ELR (cell line): ENCODE results near the gene TLX1.

Experiments used
- DNase-seq: peaks from one replicate; pipeline ENCODE4 v3.0.0-alpha.2; 2015; ENCODE audit warnings: low read depth

Gene TLX1

DNA sequence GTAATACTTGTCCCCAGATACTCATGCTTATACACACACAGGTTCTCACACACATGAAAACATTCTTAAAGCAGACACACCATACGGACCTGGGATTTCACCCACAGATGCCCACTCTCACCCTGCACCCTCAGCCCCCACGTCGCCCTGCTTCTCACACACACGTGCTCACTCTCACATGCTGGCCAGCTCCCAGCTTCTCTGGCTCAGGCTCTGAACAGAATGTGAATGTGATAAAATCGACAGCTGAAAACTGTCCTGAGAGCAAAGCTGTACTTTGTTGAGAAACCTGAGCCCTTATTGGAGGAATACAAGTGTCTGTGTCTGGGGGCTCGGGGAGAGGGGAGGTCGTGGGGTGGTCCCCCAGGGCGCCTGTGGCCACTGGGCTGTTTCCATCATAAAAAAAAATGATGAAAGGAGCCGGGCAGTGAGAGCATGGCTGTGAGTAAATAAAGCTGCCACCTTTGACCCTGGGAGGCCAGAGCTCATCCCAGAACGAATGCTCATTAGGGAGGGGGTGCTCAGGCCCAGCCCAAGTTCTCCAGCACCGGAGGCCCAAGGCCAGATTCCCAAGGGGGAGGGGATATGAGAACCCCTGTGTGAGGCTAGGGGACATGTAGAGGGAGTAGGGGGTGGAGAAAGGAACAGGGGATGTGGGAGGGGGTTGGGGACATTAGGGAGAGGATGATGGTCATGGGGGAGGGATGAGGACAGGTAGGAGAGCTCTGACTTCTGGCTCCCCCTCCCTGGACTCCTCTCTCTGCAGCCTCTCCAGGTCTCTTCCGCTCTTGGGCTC is 18.1 kb upstream of the TLX1 start:
- no peak for DNase-seq

DNA sequence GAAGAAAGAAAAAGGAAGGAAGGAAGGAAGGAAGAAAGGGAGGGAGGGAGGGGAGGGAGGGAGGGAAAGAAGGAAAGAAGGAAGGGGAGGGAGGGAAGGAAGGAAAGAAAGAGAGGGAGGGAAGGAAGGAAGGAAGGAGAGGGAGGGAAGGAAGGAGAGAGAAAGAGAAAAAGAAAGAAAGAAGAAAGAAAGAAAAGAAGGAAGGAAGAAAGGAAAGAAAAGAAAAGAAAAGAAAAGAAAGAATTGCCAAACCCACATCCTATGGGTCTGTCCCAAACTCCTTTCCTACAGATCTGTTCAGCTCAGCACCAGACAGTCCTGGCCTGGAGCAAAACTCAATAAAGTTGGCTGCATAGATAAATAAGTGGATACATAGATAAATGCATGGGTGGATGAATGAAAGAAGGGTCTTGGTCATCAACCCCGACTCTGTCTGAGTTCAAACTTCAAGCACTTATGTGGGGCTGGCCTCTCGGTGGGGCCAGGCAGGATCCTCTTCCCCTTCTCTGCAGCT is 17.2 kb upstream of the TLX1 start:
- DNase-seq, result no peak

GRCh38 chr10:101114646-101115045 is 16.5 kb upstream of the TLX1 start:
- no peak for DNase-seq

DNA sequence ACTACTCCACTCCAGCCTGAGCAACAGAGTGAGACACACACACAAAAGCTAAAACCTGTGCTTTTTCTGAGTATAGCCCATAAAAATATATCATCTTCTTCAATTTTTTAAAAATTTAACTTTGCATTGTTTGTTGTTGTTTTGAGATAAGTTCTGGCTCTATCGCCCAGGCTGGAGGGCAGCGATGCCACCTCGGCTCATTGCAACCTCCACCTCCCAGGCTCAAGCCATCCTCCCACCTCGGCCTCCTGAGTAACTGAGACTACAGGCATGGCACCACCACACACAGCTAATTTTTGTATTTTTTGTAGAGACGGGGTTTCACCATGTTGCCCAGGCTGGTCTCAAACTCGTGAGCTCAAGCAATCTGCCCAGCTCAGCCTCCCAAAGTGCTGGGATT is 14.3 kb upstream of the TLX1 start:
- DNase-seq, result no peak

DNA sequence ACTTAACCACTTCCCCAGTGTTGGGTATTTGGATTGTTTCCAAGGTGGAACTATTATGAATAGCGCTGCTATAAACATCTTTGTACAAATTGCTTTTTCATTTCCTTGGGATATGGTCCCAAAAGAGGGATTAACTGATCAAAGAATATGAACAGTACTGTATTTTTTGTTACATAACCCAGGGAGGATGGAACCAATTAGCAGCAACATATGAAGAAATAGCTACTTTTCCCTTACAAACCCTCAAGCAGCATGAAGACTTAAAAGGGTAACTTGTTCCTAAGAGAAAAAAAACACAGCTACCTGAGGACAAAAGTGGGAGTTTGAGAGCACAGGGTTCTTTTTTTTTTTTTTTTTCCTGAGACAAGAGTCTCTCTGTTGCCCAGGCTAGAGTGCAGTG is 13.1 kb upstream of the TLX1 start:
- no peak for DNase-seq

GRCh38 chr10:101120520-101120883 is 10.6 kb upstream of the TLX1 start:
- DNase-seq, result no peak

GRCh38 chr10:101120884-101121653 is 10.0 kb upstream of the TLX1 start:
- DNase-seq, result no peak

- no peak for DNase-seq
These were observed 9.5 kb upstream of the TLX1 start for GRCh38 chr10:101121654-101122031.

DNA sequence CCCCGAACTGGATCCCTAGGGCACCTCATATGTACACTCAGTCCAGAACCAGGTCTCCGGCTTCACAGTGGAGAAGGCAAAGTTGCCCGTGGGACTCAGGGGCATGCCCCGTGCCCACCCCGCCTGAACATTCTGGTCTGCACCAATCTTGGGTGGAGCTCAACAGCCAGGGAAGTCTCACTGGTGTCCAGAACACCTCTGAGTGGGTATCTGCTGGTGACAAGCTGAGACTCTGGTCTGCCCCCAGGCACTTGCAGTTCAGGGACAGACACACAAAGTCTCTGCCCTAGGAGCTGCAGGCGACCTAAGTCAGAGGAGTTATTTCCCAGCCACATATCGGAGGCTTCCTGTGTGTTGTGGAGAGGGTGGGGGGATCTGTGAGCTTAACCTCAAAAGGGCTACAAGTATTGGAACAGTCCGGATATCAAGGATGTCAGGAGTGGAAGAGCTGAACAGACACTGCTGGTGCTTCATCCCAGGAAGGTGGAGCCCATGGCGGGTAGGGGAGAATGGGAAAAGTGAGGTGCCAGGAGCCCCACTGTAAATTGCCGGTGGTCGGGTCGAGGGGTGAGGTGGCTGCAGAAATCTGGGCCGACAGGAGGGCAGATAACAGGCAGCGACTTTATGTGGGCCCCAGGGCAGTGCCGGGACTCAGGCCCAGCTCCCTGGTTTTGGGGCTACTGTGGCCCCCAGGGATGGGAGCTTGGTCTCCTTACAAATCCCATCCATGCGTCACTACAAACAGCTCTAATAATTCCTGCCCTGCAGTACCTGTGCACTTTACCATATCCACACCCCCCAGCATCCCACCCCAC is 8.6 kb upstream of the TLX1 start:
- no peak for DNase-seq

DNA sequence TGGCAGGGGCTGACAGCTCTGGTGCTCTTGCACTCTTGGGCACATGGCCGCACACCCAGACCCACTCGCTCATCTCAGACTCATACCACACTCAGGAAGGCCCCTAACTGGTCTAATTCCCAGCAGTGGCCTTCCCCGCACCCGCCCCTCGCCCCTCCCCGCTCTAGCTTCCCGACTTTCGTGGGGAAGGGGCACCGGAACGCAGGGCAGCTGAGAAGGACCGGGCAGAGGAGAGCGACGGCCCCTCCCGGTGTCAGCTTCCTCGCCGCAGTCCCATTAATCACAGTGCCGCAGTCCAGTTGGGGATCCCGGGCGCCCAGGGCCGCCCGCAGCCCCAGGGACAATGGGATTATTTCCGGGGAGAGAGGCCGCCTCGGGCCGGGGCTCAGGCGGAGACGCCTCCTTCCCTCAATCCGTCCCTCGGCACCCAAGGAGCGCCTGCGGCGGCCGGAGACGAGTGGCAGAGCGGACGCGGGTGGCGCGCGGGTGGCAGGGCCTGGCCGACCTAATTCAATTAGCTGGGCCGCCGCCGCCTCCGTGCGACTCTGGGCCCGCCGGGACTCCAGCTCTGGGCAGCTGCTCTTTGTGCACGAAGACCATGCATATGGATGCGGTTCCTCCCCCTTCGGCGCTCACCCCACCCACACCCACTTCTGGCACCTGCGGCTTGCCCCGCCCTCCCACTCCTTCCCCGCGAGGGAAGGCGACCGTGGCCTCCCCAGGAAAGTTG is 7.8 kb upstream of the TLX1 start:
- DNase-seq, result no peak

GRCh38 chr10:101123815-101124617 is 7.1 kb upstream of the TLX1 start:
- DNase-seq, result no peak

GRCh38 chr10:101124933-101125332 is 6.2 kb upstream of the TLX1 start:
- DNase-seq, result no peak

DNA sequence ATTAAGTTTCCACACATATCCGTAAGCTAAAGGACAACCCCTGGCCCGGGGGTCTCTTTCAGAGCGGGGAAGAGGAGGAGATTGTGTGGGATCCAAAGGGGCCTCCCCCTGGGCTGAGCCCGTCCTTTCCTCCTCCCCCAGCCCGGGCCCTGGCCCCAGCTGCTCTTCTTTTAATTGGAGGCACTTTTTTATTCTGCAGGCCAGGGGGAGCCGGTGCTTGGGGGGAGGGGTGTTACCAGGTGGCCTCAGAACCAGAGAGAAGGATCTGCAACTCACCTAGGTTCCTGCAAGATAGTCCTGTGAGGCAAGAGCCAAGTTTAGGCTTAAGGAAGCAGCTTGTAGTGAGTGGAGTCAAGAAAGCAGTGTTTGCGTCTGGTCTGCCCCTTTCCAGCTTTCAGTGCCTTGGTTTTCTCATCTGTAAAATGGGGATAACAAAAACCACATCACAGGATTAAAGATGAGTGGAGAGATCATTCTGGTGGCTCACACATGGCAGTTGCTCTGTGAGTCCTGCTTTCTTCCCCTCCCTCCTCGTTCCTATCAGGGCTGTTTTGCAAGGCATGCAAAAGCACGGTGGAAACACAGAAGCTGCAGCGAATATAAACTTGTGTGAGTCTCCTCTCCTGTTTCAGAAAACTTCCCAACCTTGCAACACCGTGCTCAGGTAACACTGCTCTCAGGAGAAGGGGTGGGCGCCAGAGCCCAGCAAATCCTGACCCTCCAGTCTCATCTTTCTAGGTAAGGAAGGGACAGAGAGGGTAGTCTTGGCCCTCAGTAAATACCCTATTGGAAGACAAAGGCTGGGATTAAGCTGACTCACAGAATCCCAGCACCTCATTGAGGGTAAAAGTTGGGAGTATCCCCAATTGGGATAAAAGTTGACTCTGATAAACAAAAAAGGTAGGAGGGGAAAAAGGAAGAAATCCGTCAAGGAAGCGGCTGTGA is 4.1 kb upstream of the TLX1 start:
- no peak for DNase-seq

- DNase-seq, result no peak
These were observed 959 bp upstream of the TLX1 start for GRCh38 chr10:101130141-101130540.

DNA sequence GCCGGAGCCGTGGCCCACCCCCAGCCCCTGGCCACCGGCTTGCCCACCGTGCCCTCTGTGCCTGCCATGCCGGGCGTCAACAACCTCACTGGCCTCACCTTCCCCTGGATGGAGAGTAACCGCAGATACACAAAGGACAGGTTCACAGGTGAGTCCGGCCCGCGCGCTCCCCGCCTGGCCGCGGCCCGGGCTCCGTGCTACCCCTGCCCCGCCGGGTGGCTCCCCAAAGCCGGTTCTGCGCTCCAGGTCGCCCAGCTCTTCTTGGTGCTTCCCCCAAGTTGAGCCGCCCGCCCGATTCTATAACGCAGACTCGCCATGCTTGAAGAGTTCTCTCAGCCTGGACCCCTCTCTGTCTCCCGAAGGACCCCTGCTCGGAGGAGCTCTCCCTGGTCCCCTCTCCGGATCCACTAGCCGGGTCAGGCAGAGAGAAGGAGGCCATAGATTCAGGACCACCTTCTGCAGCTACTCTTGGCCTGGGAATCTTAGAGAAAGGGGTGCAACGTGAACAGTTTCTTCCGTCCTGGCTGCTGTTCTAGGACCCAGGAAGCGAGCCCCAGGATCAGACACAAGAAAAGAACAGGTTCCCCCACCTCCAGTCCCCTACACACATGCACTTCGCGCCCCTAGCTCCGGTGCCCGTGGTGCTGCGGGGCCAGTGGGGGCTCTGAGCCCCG is 999 bp downstream of the TLX1 start:
- DNase-seq, result no peak

DNA sequence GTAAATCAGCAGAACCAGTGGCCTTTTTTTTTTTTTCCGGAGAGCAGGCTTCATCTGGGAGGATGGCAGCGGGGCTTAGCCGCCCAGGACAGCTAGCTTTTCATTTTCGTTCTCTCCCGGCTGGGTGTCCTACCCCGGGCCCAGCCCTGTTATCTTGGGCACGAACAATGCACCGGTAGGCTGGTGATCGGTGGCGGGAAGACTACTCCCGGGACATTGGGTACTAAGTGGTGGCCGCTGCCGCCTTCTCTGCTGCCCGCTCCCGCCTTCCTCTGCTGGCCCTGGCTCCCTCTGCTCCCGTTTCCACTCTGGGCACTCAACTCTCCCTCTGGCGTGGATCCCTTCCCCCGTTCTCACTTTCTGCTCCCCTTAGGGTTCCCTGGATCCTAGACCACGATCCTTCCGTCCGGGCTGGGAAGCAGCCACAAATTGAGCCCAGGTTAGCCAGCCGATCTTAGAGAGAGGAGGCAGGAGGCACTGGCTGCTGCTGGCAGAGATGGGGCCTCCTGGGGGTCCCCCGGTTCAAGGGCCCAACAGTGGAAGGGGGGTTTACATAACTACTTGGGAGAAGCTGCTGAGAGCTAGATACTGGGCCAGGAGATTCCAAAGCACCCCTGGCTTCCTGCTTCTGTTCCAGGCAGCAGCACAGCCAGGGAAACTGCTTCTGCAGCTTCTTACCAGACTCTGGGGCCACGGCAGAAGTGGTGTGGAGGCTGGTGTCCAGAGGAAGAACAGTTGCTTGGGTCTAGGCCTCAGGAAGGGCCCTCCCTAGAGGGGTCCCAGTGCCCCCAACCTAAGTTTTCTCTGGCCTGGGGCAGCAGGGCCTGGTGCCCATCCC is 1.8 kb downstream of the TLX1 start:
- no peak for DNase-seq

DNA sequence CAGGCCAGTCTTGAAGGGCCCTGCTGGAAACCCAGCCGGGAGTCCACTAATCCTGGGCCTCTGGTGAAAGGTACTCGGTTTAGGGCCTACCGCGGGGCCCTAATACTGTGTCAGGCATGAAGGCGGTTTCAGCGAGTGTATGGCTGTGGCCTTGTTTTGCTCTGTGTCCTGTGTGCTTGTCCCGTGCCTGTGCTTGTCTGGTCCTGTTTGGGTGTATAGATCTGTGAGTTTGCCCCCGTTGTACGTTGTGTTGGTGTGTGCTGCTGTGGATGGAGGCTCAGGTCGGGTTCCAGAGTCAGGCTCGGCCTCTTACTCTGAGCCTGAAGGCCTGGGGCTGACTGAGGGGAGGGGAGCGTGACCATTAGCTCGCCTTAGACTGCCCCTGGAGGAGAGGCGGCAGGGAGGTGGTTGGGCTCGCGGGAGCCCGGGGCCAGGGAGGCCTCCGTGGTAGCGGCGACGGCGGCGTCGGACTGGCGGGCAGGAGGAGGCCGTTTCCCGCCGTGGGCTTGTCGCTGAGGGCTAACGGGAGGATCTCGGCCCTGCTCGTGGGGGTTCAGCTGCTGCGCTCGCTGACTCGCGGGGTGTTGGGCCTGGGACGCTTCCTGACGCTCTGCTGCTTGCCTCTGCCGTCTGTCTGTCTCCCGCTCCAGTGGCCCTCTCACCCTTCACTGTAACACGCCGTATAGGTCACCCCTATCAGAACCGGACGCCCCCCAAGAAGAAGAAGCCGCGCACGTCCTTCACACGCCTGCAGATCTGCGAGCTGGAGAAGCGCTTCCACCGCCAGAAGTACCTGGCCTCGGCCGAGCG is 2.6 kb downstream of the TLX1 start:
- DNase-seq, result no peak
